Glomerular visceral epithelial cell (primary cell): ENCODE data around the gene ZAP70.

ENCODE experiments used
- DNase-seq: peaks from one replicate; pipeline ENCODE4 v3.0.0-alpha.2; 2016; ENCODE audit errors: extremely low spot score

Gene ZAP70

GRCh38 chr2:97788986-97789644 is 75.7 kb downstream of the ZAP70 start:
- no peak for DNase-seq
